Measurements from ENCODE around the gene CA5A. TPM values are rescaled to one million over a fixed set of nuclear protein-coding genes. Genes with fewer than 3 reads are reported as not detected.
"Not testable (repeated sequence)": the region's sequence is repeated elsewhere in the genome, so short reads cannot be mapped to it uniquely, and the experiment has no call there.

CA5A gene
- not detected for total RNA-seq

DNA sequence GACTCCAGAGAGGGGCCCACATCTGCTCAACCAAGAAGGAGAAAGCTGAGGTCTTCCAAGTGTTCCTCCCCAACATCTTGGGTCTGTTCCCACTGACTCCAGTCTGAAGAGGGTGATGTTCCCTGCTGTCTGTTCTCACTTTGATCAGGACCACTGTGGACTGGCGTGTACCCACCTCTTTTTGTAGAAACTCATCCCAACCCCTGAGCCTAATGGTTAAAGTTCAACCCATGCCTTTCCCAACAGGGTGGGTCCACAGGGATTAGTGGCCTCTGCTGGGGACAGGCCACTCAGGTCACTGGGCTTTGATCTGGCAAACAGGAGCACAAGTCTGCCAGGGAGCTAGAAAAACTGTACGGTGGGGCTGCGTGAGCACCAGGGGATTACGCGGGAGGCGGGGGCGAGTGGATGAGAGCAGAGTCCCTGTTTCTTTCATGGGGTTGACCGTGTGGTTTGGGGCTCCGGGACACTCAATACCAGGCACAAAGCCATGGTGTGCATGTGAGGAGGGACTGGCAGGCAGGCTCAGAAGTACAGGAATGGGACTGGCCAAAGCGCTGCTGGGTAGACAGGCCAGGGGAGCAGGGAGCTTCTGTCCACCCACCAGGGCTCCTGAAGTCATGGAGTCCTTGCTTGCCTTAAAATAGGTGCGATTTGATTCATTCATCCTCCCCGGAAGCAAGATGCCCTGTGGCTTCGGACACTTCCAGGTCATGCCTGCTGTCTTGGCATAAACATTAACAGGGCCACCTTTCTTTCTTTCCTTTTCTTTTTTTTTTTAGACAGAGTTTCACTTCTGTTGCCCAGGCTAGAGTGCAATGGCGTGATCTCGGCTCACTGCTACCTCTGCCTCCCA is at the start of gene CA5A:
TSS of gene CA5A (minus strand) at position 155 of the 856 bp plus-strand sequence. CDS start at position 76, 79 bp downstream.
- Histone ChIP-seq H3K36me3 (no peaks in the 10 kb centered on the region), H3K4me3 (no peak within 1 kb of the TSS), H3K27me3 (peaks cover 10% of the 10 kb centered on the region), H3K4me1 (no peaks in the 10 kb centered on the region), H3K9me3 (no peaks in the 10 kb centered on the region), H3K27ac (no peak within 1 kb of the TSS)
- WGBS, 2 donors (ENCODE audit: low coverage in 1 of 2): 75 to 94% methylated on average over 7 to 8 of the region's 15 CpGs
- ATAC-seq: no peak
- TF ChIP-seq, protein P1, sequence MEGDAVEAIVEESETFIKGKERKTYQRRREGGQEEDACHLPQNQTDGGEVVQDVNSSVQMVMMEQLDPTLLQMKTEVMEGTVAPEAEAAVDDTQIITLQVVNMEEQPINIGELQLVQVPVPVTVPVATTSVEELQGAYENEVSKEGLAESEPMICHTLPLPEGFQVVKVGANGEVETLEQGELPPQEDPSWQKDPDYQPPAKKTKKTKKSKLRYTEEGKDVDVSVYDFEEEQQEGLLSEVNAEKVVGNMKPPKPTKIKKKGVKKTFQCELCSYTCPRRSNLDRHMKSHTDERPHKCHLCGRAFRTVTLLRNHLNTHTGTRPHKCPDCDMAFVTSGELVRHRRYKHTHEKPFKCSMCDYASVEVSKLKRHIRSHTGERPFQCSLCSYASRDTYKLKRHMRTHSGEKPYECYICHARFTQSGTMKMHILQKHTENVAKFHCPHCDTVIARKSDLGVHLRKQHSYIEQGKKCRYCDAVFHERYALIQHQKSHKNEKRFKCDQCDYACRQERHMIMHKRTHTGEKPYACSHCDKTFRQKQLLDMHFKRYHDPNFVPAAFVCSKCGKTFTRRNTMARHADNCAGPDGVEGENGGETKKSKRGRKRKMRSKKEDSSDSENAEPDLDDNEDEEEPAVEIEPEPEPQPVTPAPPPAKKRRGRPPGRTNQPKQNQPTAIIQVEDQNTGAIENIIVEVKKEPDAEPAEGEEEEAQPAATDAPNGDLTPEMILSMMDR (IDR thresholded peaks at IDR 0.05): no peak
- TF ChIP-seq POLR2A (IDR thresholded peaks at IDR 0.05): no peak
- TF ChIP-seq EP300 (IDR thresholded peaks at IDR 0.05): no peak
- TF ChIP-seq POLR2AphosphoS5 (IDR thresholded peaks at IDR 0.05): no peak

GRCh38 chr16:87985493-87985892 is 49.2 kb upstream of the CA5A start:
- H3K4me3 ChIP-seq, ATAC-seq, H3K4me1 ChIP-seq, H3K9me3 ChIP-seq, H3K27ac ChIP-seq, H3K27me3 ChIP-seq: not testable (repeated sequence)
- WGBS, 2 donors (ENCODE audit: low coverage in 1 of 2): 84 to 90% methylated on average over 5 of the region's 5 CpGs
- peaks cover 0 to 68% of the 10 kb centered on the region in 2 donors for H3K36me3 ChIP-seq

DNA sequence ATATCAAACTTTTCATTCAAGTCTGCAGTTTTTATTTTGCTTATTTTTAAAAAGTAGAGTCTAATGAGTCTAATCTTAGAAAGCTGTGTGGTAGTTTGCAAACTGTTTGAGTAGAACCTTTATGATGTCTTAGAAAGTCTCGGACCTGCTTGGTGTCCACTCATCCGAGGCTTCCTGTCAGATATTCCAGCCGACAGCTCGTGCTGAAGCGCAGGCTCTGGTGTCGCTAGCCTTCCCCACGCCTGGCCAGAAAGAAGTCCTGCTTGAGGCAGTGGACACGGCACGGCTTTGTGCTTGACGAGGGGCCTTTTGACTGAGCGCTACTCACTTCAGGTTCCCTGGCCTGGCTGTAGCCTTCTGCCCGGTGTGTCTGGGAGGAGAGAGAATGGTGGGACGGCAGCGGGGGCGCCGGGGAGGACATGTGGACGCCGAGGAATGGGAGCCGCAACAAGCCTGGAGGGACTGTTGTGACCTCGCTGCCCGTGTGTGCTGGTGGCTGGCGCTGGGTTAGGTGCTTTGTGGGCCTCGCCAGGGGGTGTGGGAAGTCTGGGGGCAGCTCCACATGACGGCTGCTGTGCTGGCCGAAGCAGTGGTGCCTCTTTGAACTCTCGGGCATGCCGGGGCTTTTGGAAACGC is 48.4 kb upstream of the CA5A start:
- ATAC-seq: no peak
- no peaks in the 10 kb centered on the region for H3K9me3 ChIP-seq
- WGBS, 2 donors (ENCODE audit: low coverage in 1 of 2): 92 to 93% methylated on average over 3 to 7 of the region's 28 CpGs

GRCh38 chr16:87984180-87984579 is 47.9 kb upstream of the CA5A start:
- H3K4me3 ChIP-seq, H3K27ac ChIP-seq, H3K4me1 ChIP-seq, H3K9me3 ChIP-seq, ATAC-seq, H3K27me3 ChIP-seq: not testable (repeated sequence)
- 67 to 70% methylated on average over 6 to 7 of the region's 15 CpGs for WGBS, 2 donors (ENCODE audit: low coverage in 1 of 2)
- H3K36me3 ChIP-seq: peaks cover 0 to 61% of the 10 kb centered on the region in 2 donors

More for the DNA sequence above, 48.4 kb upstream of the CA5A start:
- Histone ChIP-seq H3K27ac (no peak overlapping the region), H3K4me1 (peaks cover 0 to 7% (median 0%) of the 10 kb centered on the region in 3 donors), H3K36me3 (peaks cover 0 to 67% of the 10 kb centered on the region in 2 donors), H3K27me3 (no peaks in the 10 kb centered on the region), H3K4me3 (no peak overlapping the region)
- no peak for TF ChIP-seq EP300 (IDR thresholded peaks at IDR 0.05)
- TF ChIP-seq, protein P1 (IDR thresholded peaks at IDR 0.05): no peak
- no peak for TF ChIP-seq POLR2A (IDR thresholded peaks at IDR 0.05)
- no peak for TF ChIP-seq POLR2AphosphoS5 (IDR thresholded peaks at IDR 0.05)

DNA sequence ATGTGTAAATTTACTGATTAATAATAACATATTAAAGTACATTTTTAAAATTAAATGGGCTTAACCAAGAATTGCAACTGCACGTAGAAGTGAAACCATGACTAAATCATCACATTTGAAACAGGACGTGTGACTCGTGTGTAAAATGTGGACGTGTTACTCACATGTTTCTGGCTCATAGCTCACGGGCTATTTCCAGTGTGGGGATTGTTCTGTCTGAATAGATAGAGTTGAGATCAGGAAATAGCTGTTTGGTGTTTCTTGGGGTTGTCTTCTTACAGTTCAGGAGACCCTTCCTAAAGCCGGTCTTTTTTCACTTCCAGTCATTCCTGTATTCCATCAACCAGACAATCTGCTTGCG is 47.4 kb upstream of the CA5A start:
- H3K4me3 ChIP-seq, H3K27ac ChIP-seq, ATAC-seq, H3K9me3 ChIP-seq, H3K27me3 ChIP-seq, H3K4me1 ChIP-seq: not testable (repeated sequence)
- peaks cover 0 to 61% of the 10 kb centered on the region in 2 donors for H3K36me3 ChIP-seq
- 25 to 47% methylated on average over 5 to 6 of the region's 7 CpGs for WGBS, 2 donors (ENCODE audit: low coverage in 1 of 2)

- ATAC-seq: peak; percentile 78
- WGBS, 2 donors (ENCODE audit: low coverage in 1 of 2): 48% methylated on average over 4 of the region's 20 CpGs; no CpG with 5 or more reads in 1 of the 2 donors
- not testable (repeated sequence) for H3K4me1 ChIP-seq, H3K27ac ChIP-seq, H3K9me3 ChIP-seq, H3K4me3 ChIP-seq, H3K27me3 ChIP-seq
- peaks cover 0 to 61% of the 10 kb centered on the region in 2 donors for H3K36me3 ChIP-seq
- TF ChIP-seq, protein P1 (IDR thresholded peaks at IDR 0.05): peak in 2 of 4 experiments; percentile 22 to 56
These were observed 46.9 kb upstream of the CA5A start for GRCh38 chr16:87983072-87983736.

Measured in gastroesophageal sphincter (tissue), 4 donors.